GM19324 (cell line): ENCODE data around the gene SLC23A2.
"Not testable (repeated sequence)": the region's sequence is repeated elsewhere in the genome, so short reads cannot be mapped to it uniquely, and the experiment has no call there.

ENCODE experiments used
- ATAC-seq: cut with Tn5 transposase; IDR thresholded peaks from one replicate; pipeline ENCODE4 v1.9.1; 2021; ENCODE audit warnings: mild to moderate bottlenecking, moderate library complexity; ENCODE audit not compliant: unreplicated experiment, low FRiP score

The SLC23A2 gene

GRCh38 chr20:5013682-5014447 lies 12.6 kb upstream of the SLC23A2 start:
- no peak for ATAC-seq

GRCh38 chr20:5008759-5009158 lies 7.4 kb upstream of the SLC23A2 start:
- no peak for ATAC-seq

GRCh38 chr20:5005326-5005725 lies 4.0 kb upstream of the SLC23A2 start:
- no peak for ATAC-seq

GRCh38 chr20:5004825-5005224 lies 3.5 kb upstream of the SLC23A2 start:
- not testable (repeated sequence) for ATAC-seq

GRCh38 chr20:5003626-5004025 lies 2.3 kb upstream of the SLC23A2 start:
- no peak for ATAC-seq

GRCh38 chr20:5002077-5002413 lies 735 bp upstream of the SLC23A2 start:
- ATAC-seq: no peak

- ATAC-seq: peak; percentile 30
Observed at GRCh38 chr20:5000263-5001173, 792 bp downstream of the SLC23A2 start.

- no peak for ATAC-seq
Observed at GRCh38 chr20:4999788-5000187, 1.5 kb downstream of the SLC23A2 start.

- no peak for ATAC-seq
Observed at GRCh38 chr20:4998160-4998651, 3.1 kb downstream of the SLC23A2 start.

- ATAC-seq: no peak
Observed at GRCh38 chr20:4997222-4997621, 4.1 kb downstream of the SLC23A2 start.

- ATAC-seq: no peak
Observed at GRCh38 chr20:4989570-4989969, 11.7 kb downstream of the SLC23A2 start.

GRCh38 chr20:4987130-4987529 lies 14.2 kb downstream of the SLC23A2 start:
- ATAC-seq: no peak

GRCh38 chr20:4985658-4986057 lies 15.7 kb downstream of the SLC23A2 start:
- no peak for ATAC-seq

GRCh38 chr20:4982281-4982680 lies 19.0 kb downstream of the SLC23A2 start:
- ATAC-seq: no peak

- no peak for ATAC-seq
Observed at GRCh38 chr20:4979841-4980410, 21.4 kb downstream of the SLC23A2 start.

- no peak for ATAC-seq
Observed at GRCh38 chr20:4978050-4978918, 23.0 kb downstream of the SLC23A2 start.

GRCh38 chr20:4976014-4976413 lies 25.3 kb downstream of the SLC23A2 start:
- not testable (repeated sequence) for ATAC-seq

GRCh38 chr20:4973330-4974097 lies 27.8 kb downstream of the SLC23A2 start:
- peak; percentile 75 for ATAC-seq

GRCh38 chr20:4972506-4973251 lies 28.6 kb downstream of the SLC23A2 start:
- no peak for ATAC-seq
